DOHH2 (cell line): ENCODE data around the gene CACNG8.

Experiments used
- H3F3A ChIP-seq: fragments of 200-600 bp; sonication (generic), shearing (Covaris generic); 2 replicates; pipeline ENCODE4 v1.6.0; 2016; ENCODE audit warnings: antibody characterized with exemption, mild to moderate bottlenecking; ENCODE audit not compliant: control insufficient read depth, insufficient read depth
- H3K27ac ChIP-seq: fragments of 200-600 bp; sonication (generic); 2 replicates; pipeline ENCODE4 v1.5.1; 2014; ENCODE audit warnings: low read depth, mild to moderate bottlenecking, low read length, moderate library complexity
- H3K27me3 ChIP-seq: fragments of 200-600 bp; sonication (generic); 2 replicates; pipeline ENCODE4 v1.6.1; 2014; ENCODE audit warnings: mild to moderate bottlenecking, low read length, mixed read lengths; ENCODE audit not compliant: control insufficient read depth
- H3K36me3 ChIP-seq: fragments of 200-600 bp; sonication (generic); 2 replicates; pipeline ENCODE4 v1.6.1; 2014; ENCODE audit warnings: mild to moderate bottlenecking, low read length, moderate library complexity, mixed read lengths; ENCODE audit not compliant: control insufficient read depth
- H3K4me1 ChIP-seq: fragments of 200-600 bp; sonication (generic); 2 replicates; pipeline ENCODE4 v1.6.1; 2014; ENCODE audit warnings: mild to moderate bottlenecking, low read length, mixed read lengths; ENCODE audit not compliant: control insufficient read depth
- H3K4me2 ChIP-seq: fragments of 200-600 bp; sonication (generic); 2 replicates; pipeline ENCODE4 v1.6.0; 2014; ENCODE audit warnings: mild to moderate bottlenecking, low read length, moderate library complexity
- H3K4me3 ChIP-seq: fragments of 200-600 bp; sonication (generic); 2 replicates; pipeline ENCODE4 v1.5.1; 2014; ENCODE audit warnings: mild to moderate bottlenecking, low read length, mixed read lengths
- H3K79me2 ChIP-seq: fragments of 200-600 bp; sonication (generic); 2 replicates; pipeline ENCODE4 v1.6.1; 2014; ENCODE audit warnings: mild to moderate bottlenecking, low read length, mixed read lengths; ENCODE audit not compliant: control insufficient read depth
- H3K9me2 ChIP-seq: fragments of 200-600 bp; sonication (generic); replicated peaks from 2 replicates; pipeline ENCODE4 v1.6.1; 2014; ENCODE audit warnings: mild to moderate bottlenecking, low read length, mixed read lengths; ENCODE audit not compliant: control insufficient read depth
- H3K9me3 ChIP-seq: fragments of 200-600 bp; sonication (generic); 2 replicates; pipeline ENCODE4 v1.6.1; 2014; ENCODE audit warnings: antibody characterized with exemption, low read length, mixed read lengths; ENCODE audit not compliant: control insufficient read depth, insufficient read depth
- H4K20me1 ChIP-seq: fragments of 200-600 bp; sonication (generic); 2 replicates; pipeline ENCODE4 v1.6.0; 2014; ENCODE audit warnings: low read depth, mild to moderate bottlenecking, antibody characterized with exemption, low read length, moderate library complexity; ENCODE audit not compliant: control insufficient read depth, insufficient read depth
- CTCF ChIP-seq: fragments of 200-600 bp; sonication (generic); IDR thresholded peaks from one replicate; pipeline ENCODE4 v1.5.1; 2014; ENCODE audit warnings: antibody characterized with exemption, mild to moderate bottlenecking, low read depth, low read length; ENCODE audit not compliant: poor library complexity, severe bottlenecking
- EZH2phosphoT487 ChIP-seq: fragments of 200-600 bp; sonication (generic); IDR thresholded peaks from 2 replicates; pipeline ENCODE4 v1.6.1; 2017; ENCODE audit warnings: borderline replicate concordance, mild to moderate bottlenecking, antibody characterized with exemption, low read length, moderate library complexity, mixed read lengths

CACNG8 gene

GRCh38 chr19:54021363-54021762, 58.6 kb downstream of the CACNG8 start:
- Histone ChIP-seq H4K20me1 (no peaks in the 10 kb centered on the region), H3K27me3 (no peaks in the 10 kb centered on the region), H3K4me2 (no peak overlapping the region), H3K27ac (no peak overlapping the region), H3K36me3 (no peaks in the 10 kb centered on the region), H3K9me2 (no peaks in the 10 kb centered on the region), H3F3A (no peaks in the 10 kb centered on the region), H3K4me1 (no peaks in the 10 kb centered on the region), H3K79me2 (no peaks in the 10 kb centered on the region), H3K9me3 (no peaks in the 10 kb centered on the region), H3K4me3 (no peak overlapping the region)
- no peak for TF ChIP-seq CTCF
- no peak for TF ChIP-seq EZH2phosphoT487

GRCh38 chr19:54021932-54022331, 59.2 kb downstream of the CACNG8 start:
- Histone ChIP-seq H3F3A (no peaks in the 10 kb centered on the region), H3K27me3 (no peaks in the 10 kb centered on the region), H3K4me1 (no peaks in the 10 kb centered on the region), H3K36me3 (no peaks in the 10 kb centered on the region), H3K9me2 (no peaks in the 10 kb centered on the region), H3K4me2 (no peak overlapping the region), H4K20me1 (no peaks in the 10 kb centered on the region), H3K4me3 (no peak overlapping the region), H3K27ac (no peak overlapping the region), H3K79me2 (no peaks in the 10 kb centered on the region), H3K9me3 (no peaks in the 10 kb centered on the region)
- no peak for TF ChIP-seq CTCF
- no peak for TF ChIP-seq EZH2phosphoT487

- no peaks in the 10 kb centered on the region for H3K79me2 ChIP-seq
- no peak for TF ChIP-seq CTCF
- no peak for TF ChIP-seq EZH2phosphoT487
- H3K27ac ChIP-seq, result no peak overlapping the region
- H3K4me1 ChIP-seq, result no peaks in the 10 kb centered on the region
- no peak overlapping the region for H3K4me2 ChIP-seq
- H3K9me2 ChIP-seq, result no peaks in the 10 kb centered on the region
- no peak overlapping the region for H3K4me3 ChIP-seq
- no peaks in the 10 kb centered on the region for H4K20me1 ChIP-seq
- no peaks in the 10 kb centered on the region for H3F3A ChIP-seq
- no peaks in the 10 kb centered on the region for H3K9me3 ChIP-seq
- H3K27me3 ChIP-seq, result no peaks in the 10 kb centered on the region
- no peaks in the 10 kb centered on the region for H3K36me3 ChIP-seq
Observed at GRCh38 chr19:54023191-54023590, 60.5 kb downstream of the CACNG8 start.

GRCh38 chr19:54024660-54025059, 61.9 kb downstream of the CACNG8 start:
- Histone ChIP-seq H3K4me2 (no peak overlapping the region), H3K9me3 (no peaks in the 10 kb centered on the region), H3F3A (no peaks in the 10 kb centered on the region), H3K79me2 (no peaks in the 10 kb centered on the region), H3K27ac (no peak overlapping the region), H3K4me3 (no peak overlapping the region), H3K9me2 (no peaks in the 10 kb centered on the region), H3K27me3 (no peaks in the 10 kb centered on the region), H3K36me3 (no peaks in the 10 kb centered on the region), H4K20me1 (no peaks in the 10 kb centered on the region), H3K4me1 (no peaks in the 10 kb centered on the region)
- TF ChIP-seq CTCF (no peak), EZH2phosphoT487 (no peak)
